Measurements from ENCODE around the gene SPOCK1. TPM values are rescaled to one million over a fixed set of nuclear protein-coding genes. Genes with fewer than 3 reads are reported as not detected.

The SPOCK1 gene
- total RNA-seq, 1 donor: 54.8 TPM

- DNase-seq (ENCODE audit: low read depth): no peak
- no peak overlapping the region for H3K4me3 ChIP-seq (ENCODE audit: low read depth, low read length)
- TF ChIP-seq, protein P1, sequence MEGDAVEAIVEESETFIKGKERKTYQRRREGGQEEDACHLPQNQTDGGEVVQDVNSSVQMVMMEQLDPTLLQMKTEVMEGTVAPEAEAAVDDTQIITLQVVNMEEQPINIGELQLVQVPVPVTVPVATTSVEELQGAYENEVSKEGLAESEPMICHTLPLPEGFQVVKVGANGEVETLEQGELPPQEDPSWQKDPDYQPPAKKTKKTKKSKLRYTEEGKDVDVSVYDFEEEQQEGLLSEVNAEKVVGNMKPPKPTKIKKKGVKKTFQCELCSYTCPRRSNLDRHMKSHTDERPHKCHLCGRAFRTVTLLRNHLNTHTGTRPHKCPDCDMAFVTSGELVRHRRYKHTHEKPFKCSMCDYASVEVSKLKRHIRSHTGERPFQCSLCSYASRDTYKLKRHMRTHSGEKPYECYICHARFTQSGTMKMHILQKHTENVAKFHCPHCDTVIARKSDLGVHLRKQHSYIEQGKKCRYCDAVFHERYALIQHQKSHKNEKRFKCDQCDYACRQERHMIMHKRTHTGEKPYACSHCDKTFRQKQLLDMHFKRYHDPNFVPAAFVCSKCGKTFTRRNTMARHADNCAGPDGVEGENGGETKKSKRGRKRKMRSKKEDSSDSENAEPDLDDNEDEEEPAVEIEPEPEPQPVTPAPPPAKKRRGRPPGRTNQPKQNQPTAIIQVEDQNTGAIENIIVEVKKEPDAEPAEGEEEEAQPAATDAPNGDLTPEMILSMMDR (IDR thresholded peaks at IDR 0.05; ENCODE audit: insufficient read depth, low read depth, low read length): no peak
Measured at GRCh38 chr5:137069358-137069757, 429.8 kb downstream of the SPOCK1 start.

DNA sequence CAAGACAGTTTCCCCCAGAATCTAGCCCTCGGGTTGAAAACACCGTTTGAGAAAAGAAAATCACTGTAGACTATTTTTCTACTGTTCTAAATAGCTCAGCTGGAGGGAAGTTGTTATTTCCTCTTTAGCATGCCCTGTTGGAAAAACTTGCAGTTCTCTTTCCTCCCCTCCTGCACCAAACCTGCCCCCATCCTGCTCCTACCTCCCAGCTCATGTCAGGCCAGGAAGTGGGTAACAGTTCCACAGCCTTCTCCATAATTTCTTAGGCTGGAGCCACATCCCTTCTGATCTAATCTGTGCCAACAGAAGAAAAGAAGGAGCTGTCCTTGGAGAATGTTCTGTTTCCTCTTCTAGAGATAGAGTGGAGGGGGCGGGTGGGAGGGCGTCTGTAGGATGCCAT lies 437.7 kb downstream of the SPOCK1 start:
- H3K4me3 ChIP-seq (ENCODE audit: low read depth, low read length): no peak overlapping the region
- TF ChIP-seq, protein P1 (IDR thresholded peaks at IDR 0.05; ENCODE audit: insufficient read depth, low read depth, low read length): no peak
- DNase-seq (ENCODE audit: low read depth): no peak

GRCh38 chr5:137058089-137058488 lies 441.0 kb downstream of the SPOCK1 start:
- H3K4me3 ChIP-seq (ENCODE audit: low read depth, low read length): no peak overlapping the region
- TF ChIP-seq, protein P1 (IDR thresholded peaks at IDR 0.05; ENCODE audit: insufficient read depth, low read depth, low read length): no peak
- no peak for DNase-seq (ENCODE audit: low read depth)

DNA sequence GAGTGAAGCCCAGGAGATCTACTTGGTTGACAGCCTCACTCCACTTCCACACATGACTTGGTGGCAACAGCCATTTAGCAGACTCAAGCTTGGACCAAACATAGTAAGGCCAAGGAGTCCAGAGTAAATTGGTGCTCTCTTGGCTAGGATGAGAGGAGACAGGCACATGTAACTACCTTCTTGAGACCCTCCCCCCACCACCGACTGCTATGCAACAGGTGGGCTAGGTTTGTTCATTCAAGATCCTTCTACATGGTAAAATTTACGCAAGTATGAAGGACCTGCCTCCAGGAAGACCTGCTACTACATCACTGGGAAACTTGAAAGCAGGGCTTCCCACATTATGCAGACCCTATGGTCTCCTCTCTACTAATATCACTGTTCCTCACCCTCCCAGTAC lies 442.4 kb downstream of the SPOCK1 start:
- TF ChIP-seq, protein P1 (IDR thresholded peaks at IDR 0.05; ENCODE audit: insufficient read depth, low read depth, low read length): no peak
- no peak overlapping the region for H3K4me3 ChIP-seq (ENCODE audit: low read depth, low read length)
- no peak for DNase-seq (ENCODE audit: low read depth)

GRCh38 chr5:137055271-137055872 lies 443.8 kb downstream of the SPOCK1 start:
- TF ChIP-seq, protein P1 (IDR thresholded peaks at IDR 0.05; ENCODE audit: insufficient read depth, low read depth, low read length): no peak
- H3K4me3 ChIP-seq (ENCODE audit: low read depth, low read length): no peak overlapping the region
- DNase-seq (ENCODE audit: low read depth): no peak

- DNase-seq (ENCODE audit: low read depth): no peak
- H3K4me3 ChIP-seq (ENCODE audit: low read depth, low read length): no peak overlapping the region
- TF ChIP-seq, protein P1 (IDR thresholded peaks at IDR 0.05; ENCODE audit: insufficient read depth, low read depth, low read length): no peak
Measured at GRCh38 chr5:137054792-137055191, 444.3 kb downstream of the SPOCK1 start.

- no peak for DNase-seq (ENCODE audit: low read depth)
- H3K4me3 ChIP-seq (ENCODE audit: low read depth, low read length): no peak overlapping the region
- TF ChIP-seq, protein P1 (IDR thresholded peaks at IDR 0.05; ENCODE audit: insufficient read depth, low read depth, low read length): no peak
Measured at GRCh38 chr5:137054335-137054734, 444.8 kb downstream of the SPOCK1 start.

All from fibroblast of villous mesenchyme (primary cell).